CD4-positive, alpha-beta T cell treated with Interleukin-6 for 4 hours (primary cell): ENCODE measurements around the gene CCL28.
"Not testable (repeated sequence)": the region's sequence is repeated elsewhere in the genome, so short reads cannot be mapped to it uniquely, and the experiment has no call there.

ENCODE experiments used
- DNase-seq: peaks from one replicate; pipeline ENCODE4 v3.0.0-alpha.2; 2020; ENCODE audit warnings: mixed read lengths

The CCL28 gene

GRCh38 chr5:43409809-43410271 lies 2.4 kb downstream of the CCL28 start:
- DNase-seq: no peak

- DNase-seq: not testable (repeated sequence)
Measured at GRCh38 chr5:43402524-43403066, 9.6 kb downstream of the CCL28 start.

GRCh38 chr5:43401827-43402226 lies 10.4 kb downstream of the CCL28 start:
- no peak for DNase-seq

GRCh38 chr5:43400082-43400481 lies 12.1 kb downstream of the CCL28 start:
- DNase-seq: no peak

- peak; percentile 67 for DNase-seq
Measured at GRCh38 chr5:43396762-43397304, 15.4 kb downstream of the CCL28 start.

- DNase-seq: no peak
Measured at GRCh38 chr5:43390471-43390870, 21.7 kb downstream of the CCL28 start.

- peak; percentile 55 for DNase-seq
Measured at GRCh38 chr5:43389679-43390329, 22.4 kb downstream of the CCL28 start.

GRCh38 chr5:43386960-43387362 lies 25.2 kb downstream of the CCL28 start:
- DNase-seq: no peak

GRCh38 chr5:43376496-43377140 lies 35.6 kb downstream of the CCL28 start:
- DNase-seq: no peak

GRCh38 chr5:43371821-43372220 lies 40.4 kb downstream of the CCL28 start:
- no peak for DNase-seq

GRCh38 chr5:43370352-43370751 lies 41.8 kb downstream of the CCL28 start:
- DNase-seq: no peak

- DNase-seq: no peak
Measured at GRCh38 chr5:43369651-43370050, 42.5 kb downstream of the CCL28 start.

- no peak for DNase-seq
Measured at GRCh38 chr5:43367909-43368669, 44.1 kb downstream of the CCL28 start.

- no peak for DNase-seq
Measured at GRCh38 chr5:43367453-43367852, 44.7 kb downstream of the CCL28 start.

- not testable (repeated sequence) for DNase-seq
Measured at GRCh38 chr5:43366680-43367246, 45.4 kb downstream of the CCL28 start.

- DNase-seq: not testable (repeated sequence)
Measured at GRCh38 chr5:43365155-43365554, 47.0 kb downstream of the CCL28 start.

- no peak for DNase-seq
Measured at GRCh38 chr5:43363445-43364152, 48.6 kb downstream of the CCL28 start.

GRCh38 chr5:43362725-43363435 lies 49.3 kb downstream of the CCL28 start:
- no peak for DNase-seq

- DNase-seq: no peak
Measured at GRCh38 chr5:43358726-43359125, 53.5 kb downstream of the CCL28 start.

GRCh38 chr5:43358301-43358700 lies 53.9 kb downstream of the CCL28 start:
- DNase-seq: no peak

- no peak for DNase-seq
Measured at GRCh38 chr5:43357878-43358281, 54.3 kb downstream of the CCL28 start.

GRCh38 chr5:43357067-43357466 lies 55.1 kb downstream of the CCL28 start:
- no peak for DNase-seq
